ENCODE measurements around the gene VENTX.
"Not testable (repeated sequence)": the region's sequence is repeated elsewhere in the genome, so short reads cannot be mapped to it uniquely, and the experiment has no call there.

DNA sequence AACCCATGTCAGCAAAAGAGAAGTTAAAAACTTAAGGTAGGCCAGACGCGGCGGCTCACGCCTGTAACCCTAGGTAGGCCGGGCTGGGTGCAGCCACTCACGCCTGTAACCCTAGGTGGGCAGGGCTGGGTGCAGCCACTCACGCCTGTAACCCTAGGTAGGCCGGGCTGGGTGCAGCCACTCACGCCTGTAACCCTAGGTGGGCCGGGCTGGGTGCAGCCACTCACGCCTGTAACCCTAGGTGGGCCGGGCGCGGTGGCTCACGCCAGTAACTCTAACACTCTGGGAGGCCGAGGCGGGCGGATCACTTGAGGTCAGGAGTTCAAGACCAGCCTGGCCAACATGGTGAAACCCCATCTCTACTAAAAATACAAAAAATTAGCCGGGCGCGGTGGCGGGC is 15.9 kb upstream of the VENTX start:
- TF ChIP-seq TCF7L2 (IDR thresholded peaks at IDR 0.05; ENCODE audit: low read depth, low read length), result not testable (repeated sequence)
- TF ChIP-seq, protein P1, sequence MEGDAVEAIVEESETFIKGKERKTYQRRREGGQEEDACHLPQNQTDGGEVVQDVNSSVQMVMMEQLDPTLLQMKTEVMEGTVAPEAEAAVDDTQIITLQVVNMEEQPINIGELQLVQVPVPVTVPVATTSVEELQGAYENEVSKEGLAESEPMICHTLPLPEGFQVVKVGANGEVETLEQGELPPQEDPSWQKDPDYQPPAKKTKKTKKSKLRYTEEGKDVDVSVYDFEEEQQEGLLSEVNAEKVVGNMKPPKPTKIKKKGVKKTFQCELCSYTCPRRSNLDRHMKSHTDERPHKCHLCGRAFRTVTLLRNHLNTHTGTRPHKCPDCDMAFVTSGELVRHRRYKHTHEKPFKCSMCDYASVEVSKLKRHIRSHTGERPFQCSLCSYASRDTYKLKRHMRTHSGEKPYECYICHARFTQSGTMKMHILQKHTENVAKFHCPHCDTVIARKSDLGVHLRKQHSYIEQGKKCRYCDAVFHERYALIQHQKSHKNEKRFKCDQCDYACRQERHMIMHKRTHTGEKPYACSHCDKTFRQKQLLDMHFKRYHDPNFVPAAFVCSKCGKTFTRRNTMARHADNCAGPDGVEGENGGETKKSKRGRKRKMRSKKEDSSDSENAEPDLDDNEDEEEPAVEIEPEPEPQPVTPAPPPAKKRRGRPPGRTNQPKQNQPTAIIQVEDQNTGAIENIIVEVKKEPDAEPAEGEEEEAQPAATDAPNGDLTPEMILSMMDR (IDR thresholded peaks at IDR 0.05), result not testable (repeated sequence)
- TF ChIP-seq, protein P2, sequence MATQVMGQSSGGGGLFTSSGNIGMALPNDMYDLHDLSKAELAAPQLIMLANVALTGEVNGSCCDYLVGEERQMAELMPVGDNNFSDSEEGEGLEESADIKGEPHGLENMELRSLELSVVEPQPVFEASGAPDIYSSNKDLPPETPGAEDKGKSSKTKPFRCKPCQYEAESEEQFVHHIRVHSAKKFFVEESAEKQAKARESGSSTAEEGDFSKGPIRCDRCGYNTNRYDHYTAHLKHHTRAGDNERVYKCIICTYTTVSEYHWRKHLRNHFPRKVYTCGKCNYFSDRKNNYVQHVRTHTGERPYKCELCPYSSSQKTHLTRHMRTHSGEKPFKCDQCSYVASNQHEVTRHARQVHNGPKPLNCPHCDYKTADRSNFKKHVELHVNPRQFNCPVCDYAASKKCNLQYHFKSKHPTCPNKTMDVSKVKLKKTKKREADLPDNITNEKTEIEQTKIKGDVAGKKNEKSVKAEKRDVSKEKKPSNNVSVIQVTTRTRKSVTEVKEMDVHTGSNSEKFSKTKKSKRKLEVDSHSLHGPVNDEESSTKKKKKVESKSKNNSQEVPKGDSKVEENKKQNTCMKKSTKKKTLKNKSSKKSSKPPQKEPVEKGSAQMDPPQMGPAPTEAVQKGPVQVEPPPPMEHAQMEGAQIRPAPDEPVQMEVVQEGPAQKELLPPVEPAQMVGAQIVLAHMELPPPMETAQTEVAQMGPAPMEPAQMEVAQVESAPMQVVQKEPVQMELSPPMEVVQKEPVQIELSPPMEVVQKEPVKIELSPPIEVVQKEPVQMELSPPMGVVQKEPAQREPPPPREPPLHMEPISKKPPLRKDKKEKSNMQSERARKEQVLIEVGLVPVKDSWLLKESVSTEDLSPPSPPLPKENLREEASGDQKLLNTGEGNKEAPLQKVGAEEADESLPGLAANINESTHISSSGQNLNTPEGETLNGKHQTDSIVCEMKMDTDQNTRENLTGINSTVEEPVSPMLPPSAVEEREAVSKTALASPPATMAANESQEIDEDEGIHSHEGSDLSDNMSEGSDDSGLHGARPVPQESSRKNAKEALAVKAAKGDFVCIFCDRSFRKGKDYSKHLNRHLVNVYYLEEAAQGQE (IDR thresholded peaks at IDR 0.05; ENCODE audit: insufficient read depth in 1 of 2, low read depth in 2 of 2, low read length in 1 of 2), result not testable (repeated sequence)

Measured in Panc1 (cell line).